K562 (cell line): Measurements from ENCODE around the gene XPC. TPM values are rescaled to one million over a fixed set of nuclear protein-coding genes. Genes with fewer than 3 reads are reported as not detected.

Source experiments
- ARID1B ChIP-seq: fragments of 450-650 bp; IDR thresholded peaks from 2 replicates; pipeline ENCODE4 v1.6.1; 2016; ENCODE audit warnings: antibody characterized with exemption, mild to moderate bottlenecking, inconsistent platforms
- CBFB ChIP-seq: sonication (generic); formaldehyde crosslinking; IDR thresholded peaks from 2 replicates; pipeline ENCODE4 v1.4.0; 2020; ENCODE audit warnings: mild to moderate bottlenecking, missing genetic modification reagents
- CBX3 ChIP-seq, 2 experiments: IDR thresholded peaks; 1 replicate in 1 of 2; 2 replicates in 1 of 2; pipeline ENCODE4 v1.6.1; 2012; ENCODE audit warnings: inconsistent platforms in 2 of 2, low read length in 2 of 2, borderline replicate concordance in 1 of 2, control low read depth in 1 of 2
- CHD2 ChIP-seq: IDR thresholded peaks from 2 replicates; pipeline ENCODE4 v1.6.1; 2011; ENCODE audit warnings: low read depth, low read length
- E2F8 ChIP-seq: fragments of 450-650 bp; IDR thresholded peaks from 2 replicates; pipeline ENCODE4 v1.7.1; 2018; ENCODE audit warnings: mild to moderate bottlenecking, low read depth; ENCODE audit not compliant: partially characterized antibody
- FOSL1 ChIP-seq: fragments of 200-800 bp; sonication (Bioruptor generic); conservative IDR thresholded peaks from 2 replicates; pipeline ENCODE4 v1.6.1; 2016; ENCODE audit warnings: missing genetic modification characterization, missing compliant biosample characterization
- GATA2 ChIP-seq: sonication (generic); formaldehyde crosslinking; IDR thresholded peaks from 2 replicates; pipeline ENCODE4 v1.4.0; 2020; ENCODE audit warnings: mild to moderate bottlenecking, missing genetic modification reagents
- MITF ChIP-seq: IDR thresholded peaks from 2 replicates; pipeline ENCODE4 v1.6.1; 2014; ENCODE audit warnings: antibody characterized with exemption
- PTRF ChIP-seq: fragments of 450-650 bp; IDR thresholded peaks from 2 replicates; pipeline ENCODE4 v1.6.1; 2016; ENCODE audit warnings: mild to moderate bottlenecking, missing genetic modification characterization, missing compliant biosample characterization
- SIX5 ChIP-seq, 2 experiments: IDR thresholded peaks; 2 replicates each; pipeline ENCODE4 v1.6.1; 2011; ENCODE audit warnings: low read length in 2 of 2, borderline replicate concordance in 1 of 2, low read depth in 1 of 2, mild to moderate bottlenecking in 1 of 2, moderate library complexity in 1 of 2; ENCODE audit not compliant: insufficient read depth in 1 of 2
- TEAD1 ChIP-seq, 2 experiments: fragments of 450-650 bp in 1 of 2; sonication (generic) in 1 of 2; formaldehyde crosslinking; IDR thresholded peaks; 2 replicates each; pipeline versions ENCODE4 v1.4.0 to v1.8.0; 2020 to 2022; ENCODE audit warnings: mild to moderate bottlenecking in 2 of 2, missing genetic modification reagents in 1 of 2
- XRCC4 ChIP-seq: IDR thresholded peaks from one replicate; pipeline ENCODE4 v1.6.1; 2011; ENCODE audit not compliant: insufficient read depth, insufficient read length; ENCODE audit errors: extremely low read depth
- ZNF174 ChIP-seq: fragments of 250-450 bp; sonication (Bioruptor Pico); IDR thresholded peaks from 2 replicates; pipeline ENCODE4 v1.4.0; 2020; ENCODE audit warnings: mild to moderate bottlenecking
- ZNF764 ChIP-seq: fragments of 250-450 bp; sonication (Bioruptor Pico); IDR thresholded peaks from 2 replicates; pipeline ENCODE4 v1.4.0; 2020; ENCODE audit warnings: low read depth, mild to moderate bottlenecking, moderate library complexity
- polyA plus RNA-seq, 8 experiments: library from polyadenylated mRNA; depleted of rRNA in 4 of 8; stranded (reverse) in 5 of 8; unstranded in 3 of 8; fragments of >200 nt; fragmentation: Nextera tagmentation in 2 of 8; fragmentation: Illumina TruSeq in 1 of 8; extraction: Ambion mirVana in 2 of 8; extraction: Trizol in 1 of 8; gene quantifications; 2 replicates each; pipeline versions ENCODE4 v1.2.1 to v1.2.3, GENCODE V29; 2011 to 2014; ENCODE audit warnings: inconsistent platforms in 1 of 8, missing spikeins in 1 of 8
- total RNA-seq, 7 experiments: library from RNA; depleted of rRNA in 6 of 7; stranded (reverse); fragments of >200 nt in 6 of 7; fragmentation: Illumina TruSeq in 2 of 7; extraction: Trizol in 2 of 7; gene quantifications; 2 replicates each; pipeline versions ENCODE4 v1.2.1 to v1.2.3, GENCODE V29; 2011 to 2021; ENCODE audit warnings: low replicate concordance in 1 of 7
- TF ChIP-seq, protein P1 (sequence below): fragments of 150-350 bp; conservative IDR thresholded peaks from 2 replicates; pipeline ENCODE4 v1.6.1; 2014; ENCODE audit warnings: low read length
- TF ChIP-seq, protein P2 (sequence below): IDR thresholded peaks from 2 replicates; pipeline ENCODE4 v1.6.1; 2011; ENCODE audit not compliant: insufficient read length; ENCODE audit errors: extremely low read depth

Gene XPC
- total and polyA plus RNA-seq, 9 of the 15 experiments (the other 6 are each of a cell fraction or from before 2014, with no cell fraction given) = 3.8 to 54.7 (median 41.3) TPM

DNA sequence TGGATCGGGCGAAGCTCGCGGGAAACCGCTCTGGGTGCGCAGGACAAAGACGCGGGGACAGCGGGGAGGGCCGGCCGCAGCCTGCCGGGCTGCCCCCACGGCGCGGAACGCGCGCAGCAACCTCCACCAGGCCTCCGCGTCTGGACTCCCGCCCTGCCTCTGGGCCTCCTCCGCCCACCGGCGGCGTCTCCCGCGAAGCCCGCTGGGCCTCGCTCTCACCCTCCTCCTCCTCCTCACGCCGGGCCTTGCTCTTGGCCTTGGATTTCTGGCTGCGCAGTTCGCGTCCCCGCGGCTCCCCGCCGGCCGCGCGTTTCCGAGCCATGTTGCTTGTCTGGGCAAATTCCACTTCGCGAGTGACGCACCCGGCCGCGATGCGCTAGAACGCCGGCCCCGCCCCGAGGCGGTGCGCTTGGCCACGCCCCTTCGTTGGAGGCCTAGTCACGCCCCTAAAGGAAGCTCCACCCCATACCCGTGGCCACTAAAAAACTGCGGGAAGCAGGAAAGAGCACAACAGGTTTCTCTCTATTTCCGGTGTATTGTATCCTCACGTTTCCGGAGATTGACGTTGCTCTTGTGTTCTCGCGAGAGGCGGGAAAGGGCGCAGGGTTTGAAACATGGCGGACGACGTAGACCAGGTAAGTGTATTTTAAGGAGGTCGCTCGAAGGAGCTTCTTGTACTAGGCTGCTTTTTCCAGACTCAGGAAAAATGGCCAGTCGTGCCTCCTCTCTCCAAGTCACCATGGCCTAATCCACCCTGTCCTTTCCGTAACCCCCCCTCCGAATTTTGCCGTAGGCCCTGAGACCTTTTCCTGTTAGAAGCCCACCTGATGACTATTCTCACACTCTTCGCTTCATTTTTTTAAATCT, at the start of gene XPC, which contains the start of gene LSM3 (continued):
- TF ChIP-seq E2F8 = peak; percentile 85
- TF ChIP-seq CHD2 = peak; percentile 100
- TF ChIP-seq FOSL1 (tag) = peak; percentile 82
- TF ChIP-seq PTRF (tag) = no peak
- TF ChIP-seq CBFB = no peak
- TF ChIP-seq SIX5 (IDR thresholded peaks at IDR 0.05; ENCODE audit: borderline replicate concordance in 1 of 2, insufficient read depth in 1 of 2, low read depth in 1 of 2, low read length in 2 of 2) = no peak
- TF ChIP-seq MITF = no peak
- TF ChIP-seq, protein P1, sequence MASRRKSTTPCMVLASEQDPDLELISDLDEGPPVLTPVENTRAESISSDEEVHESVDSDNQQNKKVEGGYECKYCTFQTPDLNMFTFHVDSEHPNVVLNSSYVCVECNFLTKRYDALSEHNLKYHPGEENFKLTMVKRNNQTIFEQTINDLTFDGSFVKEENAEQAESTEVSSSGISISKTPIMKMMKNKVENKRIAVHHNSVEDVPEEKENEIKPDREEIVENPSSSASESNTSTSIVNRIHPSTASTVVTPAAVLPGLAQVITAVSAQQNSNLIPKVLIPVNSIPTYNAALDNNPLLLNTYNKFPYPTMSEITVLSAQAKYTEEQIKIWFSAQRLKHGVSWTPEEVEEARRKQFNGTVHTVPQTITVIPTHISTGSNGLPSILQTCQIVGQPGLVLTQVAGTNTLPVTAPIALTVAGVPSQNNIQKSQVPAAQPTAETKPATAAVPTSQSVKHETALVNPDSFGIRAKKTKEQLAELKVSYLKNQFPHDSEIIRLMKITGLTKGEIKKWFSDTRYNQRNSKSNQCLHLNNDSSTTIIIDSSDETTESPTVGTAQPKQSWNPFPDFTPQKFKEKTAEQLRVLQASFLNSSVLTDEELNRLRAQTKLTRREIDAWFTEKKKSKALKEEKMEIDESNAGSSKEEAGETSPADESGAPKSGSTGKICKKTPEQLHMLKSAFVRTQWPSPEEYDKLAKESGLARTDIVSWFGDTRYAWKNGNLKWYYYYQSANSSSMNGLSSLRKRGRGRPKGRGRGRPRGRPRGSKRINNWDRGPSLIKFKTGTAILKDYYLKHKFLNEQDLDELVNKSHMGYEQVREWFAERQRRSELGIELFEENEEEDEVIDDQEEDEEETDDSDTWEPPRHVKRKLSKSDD = peak; percentile 99
- TF ChIP-seq CBX3 (IDR thresholded peaks at IDR 0.05; ENCODE audit: borderline replicate concordance in 1 of 2, low read length in 2 of 2) = peak in 1 of 2 experiments; percentile 14; a peak in 2 of 3 replicates
- TF ChIP-seq, protein P2, sequence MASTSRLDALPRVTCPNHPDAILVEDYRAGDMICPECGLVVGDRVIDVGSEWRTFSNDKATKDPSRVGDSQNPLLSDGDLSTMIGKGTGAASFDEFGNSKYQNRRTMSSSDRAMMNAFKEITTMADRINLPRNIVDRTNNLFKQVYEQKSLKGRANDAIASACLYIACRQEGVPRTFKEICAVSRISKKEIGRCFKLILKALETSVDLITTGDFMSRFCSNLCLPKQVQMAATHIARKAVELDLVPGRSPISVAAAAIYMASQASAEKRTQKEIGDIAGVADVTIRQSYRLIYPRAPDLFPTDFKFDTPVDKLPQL = no peak
- no peak for TF ChIP-seq ARID1B
- peak; percentile 59 to 96; a peak in 3 of 4 replicates for TF ChIP-seq TEAD1 (CRISPR knock-in tag; IDR thresholded peaks at IDR 0.05)
- 0 out of 2 replicates have a peak, but pooled peaks have one; percentile 55 for TF ChIP-seq ZNF174 (CRISPR knock-in tag)
- no peak for TF ChIP-seq ZNF764 (CRISPR knock-in tag)
- TF ChIP-seq GATA2 (CRISPR knock-in tag) = no peak
- TF ChIP-seq XRCC4 = no peak
